K562 (cell line): ENCODE results near the gene CYP17A1. TPM values are rescaled to one million over a fixed set of nuclear protein-coding genes. Genes with fewer than 3 reads are reported as not detected.

ENCODE experiments used
- ATAC-seq: fragments of 200-7000 bp; cut with Tn5 transposase; 3 replicates; pipeline ENCODE4 v1.9.1; 2020; ENCODE audit warnings: moderate library complexity
- BruUV-seq: library from RNA; stranded (reverse); fragments of 400-500 nt; replicated peaks from 2 replicates; lab custom pipeline; 2021; lab: Mats Ljungman, UMichigan
- CTCF ChIA-PET: fragments of 300-600 bp; formaldehyde crosslinking; extraction: SDS; loops from one replicate; lab custom pipeline; 2021; ENCODE audit warnings: low intra/inter-chr PET ratio; lab: Yijun Ruan, JAX
- POLR2A ChIA-PET: fragments of 300-600, 350-650 bp; sonication (Branson Sonifier 250); formaldehyde crosslinking; extraction: SDS; loops from one replicate; lab custom pipeline; 2021; ENCODE audit warnings: antibody characterized with exemption, inconsistent platforms; lab: Yijun Ruan, JAX
- DNase-seq, 4 experiments: peaks; one replicate each; pipeline versions ENCODE4 v3.0.0 to v3.0.0-alpha.2; 2011 to 2018; ENCODE audit warnings: low spot score in 3 of 4, mixed read lengths in 3 of 4; ENCODE audit errors: extremely low read depth in 1 of 4
- FAIRE-seq: peaks from 2 replicates; lab custom pipeline; 2011; peaks lifted over from hg19 to GRCh38; lab: Jason Lieb, UNC
- H2AFZ ChIP-seq: 2 replicates; pipeline ENCODE4 v1.6.0; 2011; ENCODE audit warnings: low read depth, low read length, control low read depth, inconsistent platforms
- H3K27ac ChIP-seq: fragments of 200-600 bp; 3 replicates; pipeline ENCODE4 v1.8.0; 2011; ENCODE audit warnings: low read depth, mild to moderate bottlenecking, control low read depth, inconsistent platforms, low read length, moderate library complexity, mixed read lengths; ENCODE audit errors: extremely low read depth
- H3K27me3 ChIP-seq, 2 experiments: fragments of 300-600 bp in 1 of 2; 2 replicates in 1 of 2; 3 replicates in 1 of 2; pipeline versions ENCODE4 v1.6.0 to v1.8.0; 2011; ENCODE audit warnings: inconsistent platforms in 2 of 2, low read length in 2 of 2, mild to moderate bottlenecking in 1 of 2, mixed read lengths in 1 of 2, moderate library complexity in 1 of 2; ENCODE audit not compliant: control insufficient read depth in 2 of 2, insufficient read depth in 2 of 2
- H3K36me3 ChIP-seq: fragments of 300-600 bp; 3 replicates; pipeline ENCODE4 v1.8.0; 2011; ENCODE audit warnings: mild to moderate bottlenecking, low read length, inconsistent platforms; ENCODE audit not compliant: control insufficient read depth, insufficient read depth
- H3K4me1 ChIP-seq, 2 experiments: fragments of 200-600 bp in 1 of 2; replicated peaks in 1 of 2; 2 replicates in 1 of 2; 3 replicates in 1 of 2; pipeline versions ENCODE4 v1.5.1 to v1.8.0; 2011; ENCODE audit warnings: inconsistent platforms in 2 of 2, low read length in 2 of 2, mild to moderate bottlenecking in 1 of 2, mixed read lengths in 1 of 2, moderate library complexity in 1 of 2; ENCODE audit not compliant: control insufficient read depth in 2 of 2, insufficient read depth in 2 of 2
- H3K4me2 ChIP-seq: 2 replicates; pipeline ENCODE4 v1.6.1; 2011; ENCODE audit warnings: low read length, control low read depth, inconsistent platforms, mixed read lengths; ENCODE audit not compliant: insufficient read depth
- H3K4me3 ChIP-seq: fragments of 200-600 bp; sonication (generic), shearing (Covaris generic); 2 replicates; pipeline ENCODE4 v1.5.1; 2016; ENCODE audit warnings: control low read depth, inconsistent platforms
- H3K79me2 ChIP-seq: fragments of 200-600 bp; 3 replicates; pipeline ENCODE4 v1.8.0; 2011; ENCODE audit warnings: low read length, inconsistent platforms; ENCODE audit not compliant: control insufficient read depth, insufficient read depth
- H3K9ac ChIP-seq, 2 experiments: 2 replicates each; pipeline versions ENCODE4 v1.6.0 to v1.6.1; 2011; ENCODE audit warnings: low read depth in 2 of 2, low read length in 2 of 2, control low read depth in 1 of 2, inconsistent platforms in 1 of 2, mild to moderate bottlenecking in 1 of 2, mixed read lengths in 1 of 2; ENCODE audit not compliant: insufficient read depth in 1 of 2
- H3K9me1 ChIP-seq: one replicate; pipeline ENCODE4 v1.6.0; 2011; ENCODE audit warnings: inconsistent platforms, mild to moderate bottlenecking, low read length, moderate library complexity; ENCODE audit not compliant: control insufficient read depth, insufficient read depth
- H3K9me3 ChIP-seq: replicated peaks from 2 replicates; pipeline ENCODE4 v1.5.1; 2011; ENCODE audit warnings: low read depth, low read length, inconsistent platforms; ENCODE audit not compliant: control insufficient read depth, insufficient read depth
- H4K20me1 ChIP-seq: replicated peaks from 2 replicates; pipeline ENCODE4 v1.6.1; 2011; ENCODE audit warnings: low read length, inconsistent platforms, mixed read lengths; ENCODE audit not compliant: control insufficient read depth, insufficient read depth
- MEF2A ChIP-seq: IDR thresholded peaks from 2 replicates; pipeline ENCODE4 v1.6.1; 2011; ENCODE audit warnings: low read depth, mild to moderate bottlenecking, low read length, moderate library complexity; ENCODE audit not compliant: control insufficient read depth
- MTA3 ChIP-seq: fragments of 450-650 bp; formaldehyde crosslinking; IDR thresholded peaks from 2 replicates; pipeline ENCODE4 v1.6.1; 2017; ENCODE audit warnings: mild to moderate bottlenecking, borderline replicate concordance
- NR4A1 ChIP-seq, 2 experiments: fragments of 250-450 bp in 1 of 2; fragments of 450-650 bp in 1 of 2; sonication (Bioruptor Pico) in 1 of 2; IDR thresholded peaks; 2 replicates each; pipeline versions ENCODE4 v1.4.0 to v1.6.1; 2016 to 2020; ENCODE audit warnings: mild to moderate bottlenecking in 2 of 2, missing compliant biosample characterization in 1 of 2, missing genetic modification characterization in 1 of 2, moderate library complexity in 1 of 2
- STAT5A ChIP-seq: IDR thresholded peaks from 2 replicates; pipeline ENCODE4 v1.6.1; 2012; ENCODE audit warnings: low read length, inconsistent platforms, borderline replicate concordance
- TGIF2 ChIP-seq: sonication (generic); formaldehyde crosslinking; IDR thresholded peaks from 2 replicates; pipeline ENCODE4 v1.8.1; 2022; ENCODE audit warnings: mild to moderate bottlenecking, missing genetic modification reagents, moderate library complexity
- ZNF12 ChIP-seq: sonication (generic); formaldehyde crosslinking; IDR thresholded peaks from 2 replicates; pipeline ENCODE4 v1.4.0; 2020; ENCODE audit warnings: mild to moderate bottlenecking, missing genetic modification reagents
- ZNF165 ChIP-seq: fragments of 250-450 bp; sonication (Bioruptor Pico); IDR thresholded peaks from 2 replicates; pipeline ENCODE4 v1.4.0; 2020; ENCODE audit warnings: borderline replicate concordance
- WGBS: fragments of 100-300 bp; shearing (Covaris generic); methylation state at CpG from one replicate; pipeline ENCODE4 v1.1.6; 2016; ENCODE audit warnings: low coverage, mixed read lengths; ENCODE audit not compliant: insufficient coverage; ENCODE audit errors: missing lambda C conversion rate; 5-methylcytosine and 5-hydroxymethylcytosine counted together
- in situ Hi-C: fragments of 300-500 bp; cut with MboI; formaldehyde crosslinking; loops from 4 replicates; pipeline ENCODE4 v1.15.0; 2018; ENCODE audit warnings: inconsistent platforms, mixed read lengths
- intact Hi-C: fragments of 100-400 bp; cut with micrococcal nuclease; formaldehyde crosslinking; loops from 2 replicates; pipeline ENCODE4 v1.14.2; 2022
- polyA plus RNA-seq, 8 experiments: library from polyadenylated mRNA; depleted of rRNA in 4 of 8; stranded (reverse) in 5 of 8; unstranded in 3 of 8; fragments of >200 nt; fragmentation: Nextera tagmentation in 2 of 8; fragmentation: Illumina TruSeq in 1 of 8; extraction: Ambion mirVana in 2 of 8; extraction: Trizol in 1 of 8; gene quantifications; 2 replicates each; pipeline versions ENCODE4 v1.2.1 to v1.2.3, GENCODE V29; 2011 to 2014; ENCODE audit warnings: inconsistent platforms in 1 of 8, missing spikeins in 1 of 8
- total RNA-seq, 7 experiments: library from RNA; depleted of rRNA in 6 of 7; stranded (reverse); fragments of >200 nt in 6 of 7; fragmentation: Illumina TruSeq in 2 of 7; extraction: Trizol in 2 of 7; gene quantifications; 2 replicates each; pipeline versions ENCODE4 v1.2.1 to v1.2.3, GENCODE V29; 2011 to 2021; ENCODE audit warnings: low replicate concordance in 1 of 7
- TF ChIP-seq, protein P1 (sequence below): fragments of 450-650 bp; IDR thresholded peaks from 2 replicates; pipeline ENCODE4 v1.6.1; 2016
- TF ChIP-seq, protein P2 (sequence below): fragments of 200-800 bp; sonication (Bioruptor generic); IDR thresholded peaks from 2 replicates; pipeline ENCODE4 v1.6.1; 2017; ENCODE audit warnings: missing genetic modification characterization, missing compliant biosample characterization
- TF ChIP-seq, protein P3 (sequence below): sonication (generic); formaldehyde crosslinking; IDR thresholded peaks from 2 replicates; pipeline ENCODE4 v1.8.0; 2022; ENCODE audit warnings: mild to moderate bottlenecking, missing genetic modification reagents
- TF ChIP-seq, protein P4 (sequence below): sonication (generic); formaldehyde crosslinking; IDR thresholded peaks from 2 replicates; pipeline ENCODE4 v1.8.0; 2022; ENCODE audit warnings: mild to moderate bottlenecking, missing genetic modification reagents

Gene CYP17A1
- total and polyA plus RNA-seq, 9 of the 15 experiments (the other 6 are each of a cell fraction or from before 2014, with no cell fraction given) = 2.3 TPM; not detected in 8

DNA sequence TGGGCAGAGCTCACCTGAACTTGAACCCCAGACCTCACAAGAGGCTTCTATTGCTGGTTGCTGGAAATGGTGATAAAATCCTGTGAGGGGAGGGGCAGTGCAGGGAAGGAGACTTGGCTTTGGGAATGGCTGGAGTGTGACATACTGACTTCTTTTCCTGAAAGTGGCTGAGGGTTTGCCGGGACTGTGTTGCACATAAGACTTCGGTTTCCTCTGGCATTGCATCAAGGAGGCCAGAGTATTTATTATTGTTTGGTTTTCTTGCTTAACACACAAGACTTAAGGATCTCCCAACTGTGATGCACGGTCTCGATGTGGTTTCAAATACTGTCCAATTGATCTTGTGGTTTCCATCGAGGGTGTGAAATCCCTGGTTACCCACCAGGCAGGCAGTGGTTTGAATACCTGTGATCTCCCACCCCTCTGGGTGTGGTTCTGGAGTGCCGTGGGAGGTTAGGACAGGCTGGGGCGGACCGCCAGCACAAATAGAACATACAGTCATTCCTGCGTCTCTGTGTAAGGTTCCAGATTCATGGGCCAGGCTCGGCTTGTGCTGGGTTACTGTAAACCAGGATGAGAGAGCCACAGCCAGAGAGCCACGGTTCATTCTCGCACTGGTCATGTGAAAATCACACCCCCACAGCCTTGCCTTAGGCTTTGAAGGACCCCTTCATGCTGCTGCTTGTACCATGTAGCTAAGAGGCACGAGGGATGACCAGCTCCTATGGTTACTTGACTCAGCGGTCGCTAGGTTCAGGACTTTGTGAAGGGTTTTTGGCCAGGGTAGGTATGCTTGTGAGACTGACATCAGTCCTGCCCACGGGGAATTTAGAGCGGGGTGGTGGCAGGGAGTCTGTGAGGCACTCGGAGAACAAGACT is 54.3 kb downstream of the CYP17A1 start:
- Histone ChIP-seq H3K4me3 (no peak overlapping the region), H3K4me2 (peak overlapping the region; percentile 42), H2AFZ (no peak overlapping the region; the same call in 1 of the 2 replicates), H3K36me3 (peaks cover 4% of the 10 kb centered on the region; the same call in 1 of the 3 replicates), H3K9me1 (no peaks in the 10 kb centered on the region), H3K4me1 (peaks cover 27 to 54% of the 10 kb centered on the region in 2 experiments), H3K79me2 (peaks cover 27% of the 10 kb centered on the region), H3K27me3 (no peaks in the 10 kb centered on the region), H3K9me3 (no peaks in the 10 kb centered on the region), H4K20me1 (no peaks in the 10 kb centered on the region), H3K27ac (no peak overlapping the region; the same call in 2 of the 3 replicates), H3K9ac (peak overlapping the region; percentile 12 to 82; a peak in 2 of 4 replicates)
- intact Hi-C loops = no loop called here
- DNase-seq (no peak), FAIRE-seq (no peak), ATAC-seq (peak; percentile 22; the same call in 2 of the 3 replicates)
- no TSS peak for BruUV-seq
- POLR2A ChIA-PET = interaction anchor here (0.6 kb wide), 1 partner anchor 14 kb away, joined by 3 read pairs; no protein-coding TSS in a partner anchor
- in situ Hi-C loops = no loop called here
- 47% methylated on average over 14 of the region's 18 CpGs for WGBS
- CTCF ChIA-PET = no interaction called here
- TF ChIP-seq, protein P1, sequence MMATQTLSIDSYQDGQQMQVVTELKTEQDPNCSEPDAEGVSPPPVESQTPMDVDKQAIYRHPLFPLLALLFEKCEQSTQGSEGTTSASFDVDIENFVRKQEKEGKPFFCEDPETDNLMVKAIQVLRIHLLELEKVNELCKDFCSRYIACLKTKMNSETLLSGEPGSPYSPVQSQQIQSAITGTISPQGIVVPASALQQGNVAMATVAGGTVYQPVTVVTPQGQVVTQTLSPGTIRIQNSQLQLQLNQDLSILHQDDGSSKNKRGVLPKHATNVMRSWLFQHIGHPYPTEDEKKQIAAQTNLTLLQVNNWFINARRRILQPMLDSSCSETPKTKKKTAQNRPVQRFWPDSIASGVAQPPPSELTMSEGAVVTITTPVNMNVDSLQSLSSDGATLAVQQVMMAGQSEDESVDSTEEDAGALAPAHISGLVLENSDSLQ = no peak
- TF ChIP-seq, protein P2, sequence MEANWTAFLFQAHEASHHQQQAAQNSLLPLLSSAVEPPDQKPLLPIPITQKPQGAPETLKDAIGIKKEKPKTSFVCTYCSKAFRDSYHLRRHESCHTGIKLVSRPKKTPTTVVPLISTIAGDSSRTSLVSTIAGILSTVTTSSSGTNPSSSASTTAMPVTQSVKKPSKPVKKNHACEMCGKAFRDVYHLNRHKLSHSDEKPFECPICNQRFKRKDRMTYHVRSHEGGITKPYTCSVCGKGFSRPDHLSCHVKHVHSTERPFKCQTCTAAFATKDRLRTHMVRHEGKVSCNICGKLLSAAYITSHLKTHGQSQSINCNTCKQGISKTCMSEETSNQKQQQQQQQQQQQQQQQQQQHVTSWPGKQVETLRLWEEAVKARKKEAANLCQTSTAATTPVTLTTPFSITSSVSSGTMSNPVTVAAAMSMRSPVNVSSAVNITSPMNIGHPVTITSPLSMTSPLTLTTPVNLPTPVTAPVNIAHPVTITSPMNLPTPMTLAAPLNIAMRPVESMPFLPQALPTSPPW (CRISPR knock-in tag) = peak; percentile 28; the same call in 1 of the 2 replicates
- TF ChIP-seq MEF2A (no peak), ZNF12 (CRISPR knock-in tag) (no peak), MTA3 (no peak), NR4A1 (CRISPR knock-in tag; IDR thresholded peaks at IDR 0.05) (no peak), NR4A1 (tag; IDR thresholded peaks at IDR 0.05) (no peak), ZNF165 (no peak), TGIF2 (CRISPR knock-in tag) (no peak), STAT5A (no peak)
- TF ChIP-seq, protein P3, sequence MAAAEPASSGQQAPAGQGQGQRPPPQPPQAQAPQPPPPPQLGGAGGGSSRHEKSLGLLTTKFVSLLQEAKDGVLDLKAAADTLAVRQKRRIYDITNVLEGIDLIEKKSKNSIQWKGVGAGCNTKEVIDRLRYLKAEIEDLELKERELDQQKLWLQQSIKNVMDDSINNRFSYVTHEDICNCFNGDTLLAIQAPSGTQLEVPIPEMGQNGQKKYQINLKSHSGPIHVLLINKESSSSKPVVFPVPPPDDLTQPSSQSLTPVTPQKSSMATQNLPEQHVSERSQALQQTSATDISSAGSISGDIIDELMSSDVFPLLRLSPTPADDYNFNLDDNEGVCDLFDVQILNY = no peak
- TF ChIP-seq, protein P4, sequence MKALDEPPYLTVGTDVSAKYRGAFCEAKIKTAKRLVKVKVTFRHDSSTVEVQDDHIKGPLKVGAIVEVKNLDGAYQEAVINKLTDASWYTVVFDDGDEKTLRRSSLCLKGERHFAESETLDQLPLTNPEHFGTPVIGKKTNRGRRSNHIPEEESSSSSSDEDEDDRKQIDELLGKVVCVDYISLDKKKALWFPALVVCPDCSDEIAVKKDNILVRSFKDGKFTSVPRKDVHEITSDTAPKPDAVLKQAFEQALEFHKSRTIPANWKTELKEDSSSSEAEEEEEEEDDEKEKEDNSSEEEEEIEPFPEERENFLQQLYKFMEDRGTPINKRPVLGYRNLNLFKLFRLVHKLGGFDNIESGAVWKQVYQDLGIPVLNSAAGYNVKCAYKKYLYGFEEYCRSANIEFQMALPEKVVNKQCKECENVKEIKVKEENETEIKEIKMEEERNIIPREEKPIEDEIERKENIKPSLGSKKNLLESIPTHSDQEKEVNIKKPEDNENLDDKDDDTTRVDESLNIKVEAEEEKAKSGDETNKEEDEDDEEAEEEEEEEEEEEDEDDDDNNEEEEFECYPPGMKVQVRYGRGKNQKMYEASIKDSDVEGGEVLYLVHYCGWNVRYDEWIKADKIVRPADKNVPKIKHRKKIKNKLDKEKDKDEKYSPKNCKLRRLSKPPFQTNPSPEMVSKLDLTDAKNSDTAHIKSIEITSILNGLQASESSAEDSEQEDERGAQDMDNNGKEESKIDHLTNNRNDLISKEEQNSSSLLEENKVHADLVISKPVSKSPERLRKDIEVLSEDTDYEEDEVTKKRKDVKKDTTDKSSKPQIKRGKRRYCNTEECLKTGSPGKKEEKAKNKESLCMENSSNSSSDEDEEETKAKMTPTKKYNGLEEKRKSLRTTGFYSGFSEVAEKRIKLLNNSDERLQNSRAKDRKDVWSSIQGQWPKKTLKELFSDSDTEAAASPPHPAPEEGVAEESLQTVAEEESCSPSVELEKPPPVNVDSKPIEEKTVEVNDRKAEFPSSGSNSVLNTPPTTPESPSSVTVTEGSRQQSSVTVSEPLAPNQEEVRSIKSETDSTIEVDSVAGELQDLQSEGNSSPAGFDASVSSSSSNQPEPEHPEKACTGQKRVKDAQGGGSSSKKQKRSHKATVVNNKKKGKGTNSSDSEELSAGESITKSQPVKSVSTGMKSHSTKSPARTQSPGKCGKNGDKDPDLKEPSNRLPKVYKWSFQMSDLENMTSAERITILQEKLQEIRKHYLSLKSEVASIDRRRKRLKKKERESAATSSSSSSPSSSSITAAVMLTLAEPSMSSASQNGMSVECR (CRISPR knock-in tag) = no peak
